Vagina (tissue), 2 donors: ENCODE results near the gene WFIKKN2. TPM values are rescaled to one million over a fixed set of nuclear protein-coding genes. Genes with fewer than 3 reads are reported as not detected.

ENCODE experiments used
- DNase-seq, 2 donors: peaks; one replicate each; pipeline ENCODE4 v3.0.0-alpha.2; 2017; ENCODE audit errors: extremely low spot score in 2 of 2
- H3K27ac ChIP-seq: fragments of 200-600 bp; sonication (generic); one replicate; pipeline ENCODE4 v1.5.1; 2019
- H3K27me3 ChIP-seq: fragments of 200-600 bp; sonication (generic); one replicate; pipeline ENCODE4 v1.5.1; 2019
- H3K36me3 ChIP-seq, 2 donors: fragments of 200-600 bp; sonication (generic); one replicate each; pipeline ENCODE4 v1.5.1; 2017 to 2019
- H3K4me1 ChIP-seq: fragments of 200-600 bp; sonication (generic); one replicate; pipeline ENCODE4 v1.5.1; 2019
- H3K4me3 ChIP-seq, 2 donors: fragments of 200-600 bp; sonication (generic); 1 replicate in 1 of 2; 2 replicates in 1 of 2; pipeline ENCODE4 v1.5.1; 2016 to 2019
- H3K9me3 ChIP-seq: fragments of 200-600 bp; sonication (generic); one replicate; pipeline ENCODE4 v1.5.1; 2019
- CTCF ChIP-seq, 3 experiments: fragments of 450-650 bp in 2 of 3; fragments of 200-600 bp in 1 of 3; sonication (generic) in 1 of 3; IDR thresholded peaks; one replicate each; pipeline ENCODE4 v1.5.1; 2017 to 2019; ENCODE audit warnings: antibody characterized with exemption in 3 of 3, mild to moderate bottlenecking in 2 of 3, moderate library complexity in 2 of 3
- POLR2A ChIP-seq, 2 donors: fragments of 450-650 bp; IDR thresholded peaks; one replicate each; pipeline ENCODE4 v1.6.1; 2017; ENCODE audit warnings: antibody characterized with exemption in 2 of 2, mild to moderate bottlenecking in 2 of 2, moderate library complexity in 2 of 2
- POLR2AphosphoS5 ChIP-seq, 2 donors: sonication (generic); formaldehyde crosslinking; IDR thresholded peaks; one replicate each; pipeline ENCODE4 v1.9.0; 2017; ENCODE audit warnings: antibody characterized with exemption in 2 of 2, mild to moderate bottlenecking in 2 of 2, low read depth in 1 of 2; ENCODE audit not compliant: insufficient read depth in 1 of 2
- intact Hi-C: fragments of 100-400 bp; cut with DNase I; formaldehyde crosslinking; loops from one replicate; pipeline ENCODE4 v1.15.1; 2023
- small RNA-seq: library from RNA; depleted of rRNA; stranded (forward); fragments of <200 nt; gene quantifications from one replicate; pipeline ENCODE3, GENCODE V24; 2016
- total RNA-seq: library from RNA; depleted of rRNA; stranded (reverse); fragments of >200 nt; gene quantifications from one replicate; pipeline ENCODE4 v1.2.3, GENCODE V29; 2016

Gene WFIKKN2
- total RNA-seq, 1 donor from 2014 or later, result 0.49 TPM

GRCh38 chr17:50887705-50888245 is 52.4 kb downstream of the WFIKKN2 start:
- Histone ChIP-seq H3K27ac (no peak overlapping the region), H3K4me3 (no peak overlapping the region), H3K27me3 (no peaks in the 10 kb centered on the region), H3K36me3 (no peaks in the 10 kb centered on the region), H3K9me3 (no peaks in the 10 kb centered on the region), H3K4me1 (no peaks in the 10 kb centered on the region)
- TF ChIP-seq POLR2A (IDR thresholded peaks at IDR 0.05) (no peak), POLR2AphosphoS5 (IDR thresholded peaks at IDR 0.05; ENCODE audit: insufficient read depth in 1 of 2, low read depth in 1 of 2) (no peak), CTCF (IDR thresholded peaks at IDR 0.05) (no peak)
- intact Hi-C loops, result no loop called here
- DNase-seq, result no peak

- no peaks in the 10 kb centered on the region for H3K27me3 ChIP-seq
- H3K9me3 ChIP-seq, result no peaks in the 10 kb centered on the region
- DNase-seq, result no peak
- intact Hi-C loops, result no loop called here
- no peak overlapping the region for H3K27ac ChIP-seq
- no peaks in the 10 kb centered on the region for H3K4me1 ChIP-seq
- no peak for TF ChIP-seq POLR2AphosphoS5 (IDR thresholded peaks at IDR 0.05; ENCODE audit: insufficient read depth in 1 of 2, low read depth in 1 of 2)
- no peaks in the 10 kb centered on the region for H3K36me3 ChIP-seq
- H3K4me3 ChIP-seq, result no peak overlapping the region
Measured at GRCh38 chr17:50889528-50890118, 54.2 kb downstream of the WFIKKN2 start.

GRCh38 chr17:50890675-50891516 is 55.5 kb downstream of the WFIKKN2 start:
- H3K27ac ChIP-seq, result no peak overlapping the region
- no peak overlapping the region for H3K4me3 ChIP-seq
- no peaks in the 10 kb centered on the region for H3K27me3 ChIP-seq
- DNase-seq, result no peak
- H3K4me1 ChIP-seq, result no peaks in the 10 kb centered on the region
- no peaks in the 10 kb centered on the region for H3K36me3 ChIP-seq
- no peaks in the 10 kb centered on the region for H3K9me3 ChIP-seq
- TF ChIP-seq CTCF (IDR thresholded peaks at IDR 0.05), result no peak
- no peak for TF ChIP-seq POLR2A (IDR thresholded peaks at IDR 0.05)
- TF ChIP-seq POLR2AphosphoS5 (IDR thresholded peaks at IDR 0.05; ENCODE audit: insufficient read depth in 1 of 2, low read depth in 1 of 2), result no peak
- intact Hi-C loops, result no loop called here

GRCh38 chr17:50891577-50891989 is 56.2 kb downstream of the WFIKKN2 start:
- no peaks in the 10 kb centered on the region for H3K27me3 ChIP-seq

More at GRCh38 chr17:50891577-50891989, 56.2 kb downstream of the WFIKKN2 start:
- no peak overlapping the region for H3K27ac ChIP-seq
- no peaks in the 10 kb centered on the region for H3K9me3 ChIP-seq
- H3K4me3 ChIP-seq, result no peak overlapping the region
- no peaks in the 10 kb centered on the region for H3K36me3 ChIP-seq
- intact Hi-C loops, result no loop called here
- DNase-seq, result no peak
- no peaks in the 10 kb centered on the region for H3K4me1 ChIP-seq
- TF ChIP-seq POLR2A (IDR thresholded peaks at IDR 0.05) (no peak), CTCF (IDR thresholded peaks at IDR 0.05) (no peak), POLR2AphosphoS5 (IDR thresholded peaks at IDR 0.05; ENCODE audit: insufficient read depth in 1 of 2, low read depth in 1 of 2) (no peak)

Small RNAs within 50 kb of the gene (small RNA-seq; reads per million reads assigned to genes)
- gene AC005921.1, result not detected

Other genes starting within 250 kb of the WFIKKN2 start
- gene ABCC3, start 200.7 kb upstream of the WFIKKN2 start, total RNA-seq, result 47.6 TPM
- 21.6 TPM for gene ANKRD40, start 127.7 kb upstream of the WFIKKN2 start, total RNA-seq
- 108 TPM for gene LUC7L3, start 116.0 kb upstream of the WFIKKN2 start, total RNA-seq
- gene ANKRD40CL, start 68.1 kb upstream of the WFIKKN2 start, total RNA-seq, result not detected
- 74.4 TPM for gene TOB1, start 30.8 kb downstream of the WFIKKN2 start, total RNA-seq